T-helper 2 cell treated with Interferon-gamma antibody and Interleukin-4, amounts not matched to agents 5 μg/mL and 100 μg/mL, for 36 hours (primary cell): ENCODE measurements around the gene CYP2D6.

Experiments used
- DNase-seq: peaks from one replicate; pipeline ENCODE4 v3.0.0; 2021; ENCODE audit warnings: low spot score
- H3K27ac Mint-ChIP-seq: one replicate; pipeline ENCODE4 v1.8.0; 2021; ENCODE audit warnings: mild to moderate bottlenecking, mixed read lengths
- H3K27me3 Mint-ChIP-seq: one replicate; pipeline ENCODE4 v1.8.0; 2021; ENCODE audit warnings: low read depth, mixed read lengths
- H3K36me3 Mint-ChIP-seq: one replicate; pipeline ENCODE4 v1.8.0; 2021; ENCODE audit warnings: low read depth, mixed read lengths
- H3K4me1 Mint-ChIP-seq: one replicate; pipeline ENCODE4 v1.8.0; 2021; ENCODE audit warnings: low read depth, mixed read lengths
- H3K4me3 Mint-ChIP-seq: one replicate; pipeline ENCODE4 v1.8.0; 2022; ENCODE audit warnings: mild to moderate bottlenecking, moderate library complexity, mixed read lengths
- H3K9me3 Mint-ChIP-seq: one replicate; pipeline ENCODE4 v1.8.0; 2021; ENCODE audit warnings: mixed read lengths

The CYP2D6 gene

GRCh38 chr22:42167066-42167465 is 36.5 kb upstream of the CYP2D6 start:
- no peak for DNase-seq
- Mint-ChIP-seq H3K36me3 (peaks cover 16% of the 10 kb centered on the region), H3K4me1 (peaks cover 2% of the 10 kb centered on the region), H3K27me3 (no peaks in the 10 kb centered on the region), H3K4me3 (no peak overlapping the region), H3K9me3 (no peaks in the 10 kb centered on the region), H3K27ac (no peak overlapping the region)

DNA sequence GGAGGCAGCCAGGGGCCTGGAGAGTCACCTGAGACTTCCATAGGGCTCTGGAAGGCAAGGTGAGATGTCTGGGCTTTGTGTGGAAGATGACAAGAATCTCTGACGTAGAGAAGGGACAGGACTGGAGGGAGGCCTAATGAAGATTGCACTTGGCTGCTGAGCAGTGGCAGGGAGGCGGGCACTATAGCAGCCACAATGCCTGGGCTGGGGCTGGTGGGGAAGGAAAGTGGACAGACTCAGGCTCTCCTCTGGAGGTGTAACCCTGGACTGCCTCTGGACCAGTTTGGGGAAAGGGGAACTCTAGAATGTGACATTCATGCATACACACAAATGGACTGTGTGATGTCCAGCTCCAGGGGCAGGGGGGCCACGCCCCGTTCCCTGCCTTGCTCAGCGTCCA is 34.3 kb upstream of the CYP2D6 start:
- Mint-ChIP-seq H3K4me1 (peaks cover 2% of the 10 kb centered on the region), H3K27me3 (no peaks in the 10 kb centered on the region), H3K9me3 (no peaks in the 10 kb centered on the region), H3K27ac (no peak overlapping the region), H3K36me3 (peaks cover 16% of the 10 kb centered on the region), H3K4me3 (no peak overlapping the region)
- no peak for DNase-seq

GRCh38 chr22:42163515-42163914 is 32.9 kb upstream of the CYP2D6 start:
- Mint-ChIP-seq H3K27ac (no peak overlapping the region), H3K4me1 (peaks cover 3% of the 10 kb centered on the region), H3K27me3 (no peaks in the 10 kb centered on the region), H3K9me3 (no peaks in the 10 kb centered on the region), H3K36me3 (peaks cover 13% of the 10 kb centered on the region), H3K4me3 (no peak overlapping the region)
- DNase-seq = no peak

GRCh38 chr22:42162728-42163489 is 32.3 kb upstream of the CYP2D6 start:
- Mint-ChIP-seq H3K27me3 (no peaks in the 10 kb centered on the region), H3K4me1 (peaks cover 3% of the 10 kb centered on the region), H3K9me3 (no peaks in the 10 kb centered on the region), H3K36me3 (peaks cover 13% of the 10 kb centered on the region), H3K27ac (peak overlapping the region; percentile 26), H3K4me3 (no peak overlapping the region)
- DNase-seq = no peak

- no peak overlapping the region for H3K4me3 Mint-ChIP-seq
- no peak overlapping the region for H3K27ac Mint-ChIP-seq
- DNase-seq = no peak
- no peaks in the 10 kb centered on the region for H3K9me3 Mint-ChIP-seq
- no peaks in the 10 kb centered on the region for H3K27me3 Mint-ChIP-seq
- H3K36me3 Mint-ChIP-seq = peaks cover 10% of the 10 kb centered on the region
- H3K4me1 Mint-ChIP-seq = peaks cover 3% of the 10 kb centered on the region
Measured at GRCh38 chr22:42160830-42161696, 30.5 kb upstream of the CYP2D6 start.

GRCh38 chr22:42160251-42160650 is 29.6 kb upstream of the CYP2D6 start:
- Mint-ChIP-seq H3K27ac (no peak overlapping the region), H3K4me3 (no peak overlapping the region), H3K4me1 (peaks cover 3% of the 10 kb centered on the region), H3K36me3 (peaks cover 10% of the 10 kb centered on the region), H3K9me3 (no peaks in the 10 kb centered on the region), H3K27me3 (no peaks in the 10 kb centered on the region)
- DNase-seq = no peak

DNA sequence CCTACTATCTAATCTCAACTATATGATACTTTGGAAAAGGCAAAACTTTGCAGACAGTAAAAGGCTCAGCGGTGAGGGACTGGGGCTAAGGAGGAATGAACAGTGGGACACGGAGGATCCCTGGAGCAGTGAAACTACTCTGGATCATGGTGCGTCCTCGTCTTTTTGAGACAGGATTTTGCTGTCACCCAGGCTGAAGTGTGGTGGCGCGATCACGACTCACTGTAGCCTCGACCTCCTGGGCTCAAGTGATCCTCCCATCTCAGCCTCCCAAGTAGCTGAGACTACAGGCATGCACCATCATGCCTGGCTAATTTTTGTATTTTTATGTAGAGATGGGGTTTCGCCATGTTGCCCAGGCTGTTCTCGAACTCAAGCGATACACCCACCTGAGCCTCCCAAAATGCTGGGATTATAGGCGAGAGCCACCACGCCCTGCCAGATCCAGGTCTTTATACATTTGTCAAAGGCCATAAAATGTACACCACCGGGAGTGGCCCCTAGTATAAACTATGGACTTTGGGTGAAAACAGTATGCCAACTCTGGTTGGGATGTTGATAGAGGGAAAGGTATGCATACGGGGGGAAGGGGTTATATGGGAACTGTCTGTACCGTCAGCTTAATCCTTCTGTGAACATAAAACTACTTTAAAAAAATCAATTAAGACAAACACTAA is 28.0 kb upstream of the CYP2D6 start:
- Mint-ChIP-seq H3K27me3 (no peaks in the 10 kb centered on the region), H3K4me1 (peaks cover 3% of the 10 kb centered on the region), H3K4me3 (no peak overlapping the region), H3K27ac (no peak overlapping the region), H3K9me3 (no peaks in the 10 kb centered on the region), H3K36me3 (peaks cover 10% of the 10 kb centered on the region)
- DNase-seq = no peak

GRCh38 chr22:42156598-42156997 is 26.0 kb upstream of the CYP2D6 start:
- Mint-ChIP-seq H3K36me3 (peaks cover 10% of the 10 kb centered on the region), H3K27me3 (no peaks in the 10 kb centered on the region), H3K4me3 (no peak overlapping the region), H3K27ac (no peak overlapping the region), H3K9me3 (no peaks in the 10 kb centered on the region), H3K4me1 (peaks cover 3% of the 10 kb centered on the region)
- DNase-seq = no peak

GRCh38 chr22:42156121-42156520 is 25.5 kb upstream of the CYP2D6 start:
- no peaks in the 10 kb centered on the region for H3K27me3 Mint-ChIP-seq
- peaks cover 10% of the 10 kb centered on the region for H3K36me3 Mint-ChIP-seq
- H3K4me3 Mint-ChIP-seq = no peak overlapping the region
- peaks cover 3% of the 10 kb centered on the region for H3K4me1 Mint-ChIP-seq
- no peaks in the 10 kb centered on the region for H3K9me3 Mint-ChIP-seq
- DNase-seq = no peak
- peak overlapping the region; percentile 11 for H3K27ac Mint-ChIP-seq

DNA sequence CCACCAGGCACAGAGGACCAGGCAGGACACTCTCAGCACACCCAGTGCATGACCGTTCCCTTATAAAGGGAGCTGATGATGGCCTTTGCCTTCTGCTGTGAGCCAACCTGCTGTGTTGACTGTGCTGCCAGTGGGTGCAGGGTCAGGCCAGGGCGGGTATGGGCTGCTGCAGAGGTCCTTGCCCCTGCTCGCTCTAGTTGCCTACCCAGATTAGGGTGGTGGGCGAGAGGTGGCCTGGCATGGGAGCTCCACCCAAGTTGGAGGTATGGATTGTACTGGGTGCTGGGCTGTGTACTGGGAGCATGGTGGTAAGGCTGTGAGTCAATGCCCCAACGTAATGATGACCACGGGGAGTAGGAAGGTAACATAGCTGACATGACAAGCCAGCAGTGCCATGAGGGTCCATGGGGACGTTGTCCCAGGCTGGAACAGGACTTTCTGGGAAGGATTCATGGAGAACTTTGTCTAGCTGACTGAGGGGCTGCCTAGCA is 24.5 kb upstream of the CYP2D6 start:
- Mint-ChIP-seq H3K4me1 (peaks cover 1% of the 10 kb centered on the region), H3K9me3 (no peaks in the 10 kb centered on the region), H3K36me3 (peaks cover 10% of the 10 kb centered on the region), H3K4me3 (no peak overlapping the region), H3K27me3 (no peaks in the 10 kb centered on the region), H3K27ac (no peak overlapping the region)
- DNase-seq = no peak

GRCh38 chr22:42154293-42155052 is 23.9 kb upstream of the CYP2D6 start:
- Mint-ChIP-seq H3K27ac (no peak overlapping the region), H3K27me3 (no peaks in the 10 kb centered on the region), H3K4me1 (no peaks in the 10 kb centered on the region), H3K4me3 (no peak overlapping the region), H3K36me3 (peaks cover 10% of the 10 kb centered on the region), H3K9me3 (no peaks in the 10 kb centered on the region)
- DNase-seq = no peak

- Mint-ChIP-seq H3K27ac (no peak overlapping the region), H3K4me1 (no peaks in the 10 kb centered on the region), H3K4me3 (no peak overlapping the region), H3K36me3 (peaks cover 12% of the 10 kb centered on the region), H3K27me3 (no peaks in the 10 kb centered on the region), H3K9me3 (no peaks in the 10 kb centered on the region)
- no peak for DNase-seq
Measured at GRCh38 chr22:42152661-42153270, 22.2 kb upstream of the CYP2D6 start.
